Esophagus mucosa (tissue), 1 donor: Measurements from ENCODE around the gene OXER1. TPM values are rescaled to one million over a fixed set of nuclear protein-coding genes. Genes with fewer than 3 reads are reported as not detected.

Experiments used
- ATAC-seq: fragments of 200-7000 bp; cut with Tn5 transposase; one replicate; pipeline ENCODE4 v1.9.1; 2020
- total RNA-seq: library from RNA; stranded (reverse); gene quantifications from one replicate; pipeline ENCODE4 v1.2.4, GENCODE V29; 2023
- donor health status: DM: yes; HTN: yes; CAD: no.

OXER1 gene
- total RNA-seq, 1 donor from 2014 or later: 0.40 TPM

- peak; percentile 3 for ATAC-seq
Measured at GRCh38 chr2:42793334-42794270, 29.7 kb upstream of the OXER1 start.

GRCh38 chr2:42792583-42793333, 28.8 kb upstream of the OXER1 start, which contains the start of gene HAAO:
TSS of gene HAAO (minus strand) at chr2:42792583. CDS start at chr2:42792536, 47 bp downstream.
- ATAC-seq: peak; percentile 52

- ATAC-seq: peak; percentile 60
Measured at GRCh38 chr2:42792087-42792582, 28.2 kb upstream of the OXER1 start.

- no peak for ATAC-seq
Measured at GRCh38 chr2:42791606-42792005, 27.7 kb upstream of the OXER1 start.

GRCh38 chr2:42789751-42790150, 25.8 kb upstream of the OXER1 start:
- no peak for ATAC-seq

GRCh38 chr2:42788882-42789281, 24.9 kb upstream of the OXER1 start:
- no peak for ATAC-seq

GRCh38 chr2:42788478-42788793, 24.5 kb upstream of the OXER1 start:
- ATAC-seq: no peak

- ATAC-seq: no peak
Measured at GRCh38 chr2:42787788-42788477, 24.0 kb upstream of the OXER1 start.

GRCh38 chr2:42787424-42787787, 23.5 kb upstream of the OXER1 start:
- ATAC-seq: no peak

GRCh38 chr2:42786561-42787345, 22.8 kb upstream of the OXER1 start:
- ATAC-seq: no peak

- ATAC-seq: no peak
Measured at GRCh38 chr2:42784204-42784880, 20.4 kb upstream of the OXER1 start.

- no peak for ATAC-seq
Measured at GRCh38 chr2:42783511-42783910, 19.6 kb upstream of the OXER1 start.

GRCh38 chr2:42781181-42781580, 17.2 kb upstream of the OXER1 start:
- no peak for ATAC-seq

- no peak for ATAC-seq
Measured at GRCh38 chr2:42777883-42778805, 14.2 kb upstream of the OXER1 start.

- no peak for ATAC-seq
Measured at GRCh38 chr2:42775810-42776209, 11.9 kb upstream of the OXER1 start.

GRCh38 chr2:42775186-42775585, 11.3 kb upstream of the OXER1 start:
- no peak for ATAC-seq

GRCh38 chr2:42771546-42772153, 7.7 kb upstream of the OXER1 start:
- ATAC-seq: no peak

- ATAC-seq: peak; percentile 37
Measured at GRCh38 chr2:42770288-42771131, 6.6 kb upstream of the OXER1 start.
